CD4-positive, alpha-beta T cell (primary cell): ENCODE measurements around the gene PCYOX1L. TPM values are rescaled to one million over a fixed set of nuclear protein-coding genes. Genes with fewer than 3 reads are reported as not detected.

ENCODE experiments used
- ATAC-seq: fragments of 200-7000 bp; cut with Tn5 transposase; one replicate; pipeline ENCODE4 v1.10.0; 2022; ENCODE audit warnings: mild to moderate bottlenecking; ENCODE audit not compliant: poor library complexity
- CTCF ChIA-PET: fragments of 350-600 bp; sonication (Branson Sonifier 250); formaldehyde crosslinking; loops from one replicate; lab custom pipeline; 2021; ENCODE audit warnings: antibody characterized with exemption, inconsistent platforms; lab: Charles Lee
- POLR2A ChIA-PET: fragments of 350-600 bp; sonication (Branson Sonifier 250); formaldehyde crosslinking; loops from one replicate; lab custom pipeline; 2021; ENCODE audit warnings: antibody characterized with exemption, inconsistent platforms; lab: Charles Lee
- DNase-seq, 14 experiments: peaks; one replicate each; pipeline ENCODE4 v3.0.0-alpha.2; 2013 to 2020; ENCODE audit warnings: mixed read lengths in 2 of 14
- H3K27ac ChIP-seq, 2 donors: one replicate each; pipeline versions ENCODE4 v1.5.1 to v1.7.0; 2013; ENCODE audit warnings: low read length in 2 of 2, low read depth in 1 of 2, mild to moderate bottlenecking in 1 of 2
- H3K27me3 ChIP-seq, 2 experiments: 1 replicate in 1 of 2; 2 replicates in 1 of 2; pipeline versions ENCODE4 v1.6.1 to v1.7.0; 2013; ENCODE audit warnings: low read length in 2 of 2, control low read depth in 1 of 2, mild to moderate bottlenecking in 1 of 2, moderate library complexity in 1 of 2; ENCODE audit not compliant: insufficient read depth in 2 of 2, control insufficient read depth in 1 of 2
- H3K36me3 ChIP-seq: one replicate; pipeline ENCODE4 v1.6.1; 2013; ENCODE audit warnings: low read length, control low read depth; ENCODE audit not compliant: insufficient read depth
- H3K4me1 ChIP-seq: one replicate; pipeline ENCODE4 v1.6.1; 2013; ENCODE audit warnings: low read length, control low read depth; ENCODE audit not compliant: insufficient read depth
- H3K4me3 ChIP-seq: one replicate; pipeline ENCODE4 v1.5.1; 2013; ENCODE audit warnings: mild to moderate bottlenecking, low read length, moderate library complexity
- H3K9me3 ChIP-seq, 2 experiments: 1 replicate in 1 of 2; 2 replicates in 1 of 2; pipeline versions ENCODE4 v1.6.1 to v1.7.0; 2013; ENCODE audit warnings: low read length in 2 of 2, mild to moderate bottlenecking in 2 of 2, control low read depth in 1 of 2, moderate library complexity in 1 of 2; ENCODE audit not compliant: control insufficient read depth in 1 of 2, insufficient read depth in 1 of 2
- H3K27ac Mint-ChIP-seq: one replicate; pipeline ENCODE4 v1.8.0; 2020; ENCODE audit warnings: mixed read lengths
- H3K27me3 Mint-ChIP-seq: one replicate; pipeline ENCODE4 v1.8.0; 2021; ENCODE audit warnings: mixed read lengths
- H3K36me3 Mint-ChIP-seq: one replicate; pipeline ENCODE4 v1.8.0; 2021; ENCODE audit warnings: low read depth, mixed read lengths
- H3K4me1 Mint-ChIP-seq: one replicate; pipeline ENCODE4 v1.8.0; 2021; ENCODE audit warnings: low read depth, mixed read lengths
- H3K4me3 Mint-ChIP-seq: one replicate; pipeline ENCODE4 v1.8.0; 2020; ENCODE audit warnings: mild to moderate bottlenecking, mixed read lengths
- H3K9me3 Mint-ChIP-seq: one replicate; pipeline ENCODE4 v1.8.0; 2020; ENCODE audit warnings: mixed read lengths
- intact Hi-C, 2 experiments: fragments of 100-400 bp; cut with DNase I in 1 of 2; cut with micrococcal nuclease in 1 of 2; formaldehyde crosslinking; loops; one replicate each; pipeline versions ENCODE4 v1.15.1 to v1.9.0; 2023 to 2025; cut with DNase I, micrococcal nuclease
- total RNA-seq, 174 experiments: library from RNA in 2 of 174; stranded (reverse) in 2 of 174; gene quantifications; one replicate each; pipeline ENCODE4 v1.2.3 and lab custom pipeline; 2021 to 2026
- TF ChIP-seq, protein P1 (sequence below): fragments of 200-600 bp; IDR thresholded peaks from one replicate; pipeline ENCODE4 v1.8.0; 2022; ENCODE audit warnings: antibody characterized with exemption, mild to moderate bottlenecking

PCYOX1L gene
- total RNA-seq, 2 experiments from 2014 or later, result 22.9 to 24.8 TPM

DNA sequence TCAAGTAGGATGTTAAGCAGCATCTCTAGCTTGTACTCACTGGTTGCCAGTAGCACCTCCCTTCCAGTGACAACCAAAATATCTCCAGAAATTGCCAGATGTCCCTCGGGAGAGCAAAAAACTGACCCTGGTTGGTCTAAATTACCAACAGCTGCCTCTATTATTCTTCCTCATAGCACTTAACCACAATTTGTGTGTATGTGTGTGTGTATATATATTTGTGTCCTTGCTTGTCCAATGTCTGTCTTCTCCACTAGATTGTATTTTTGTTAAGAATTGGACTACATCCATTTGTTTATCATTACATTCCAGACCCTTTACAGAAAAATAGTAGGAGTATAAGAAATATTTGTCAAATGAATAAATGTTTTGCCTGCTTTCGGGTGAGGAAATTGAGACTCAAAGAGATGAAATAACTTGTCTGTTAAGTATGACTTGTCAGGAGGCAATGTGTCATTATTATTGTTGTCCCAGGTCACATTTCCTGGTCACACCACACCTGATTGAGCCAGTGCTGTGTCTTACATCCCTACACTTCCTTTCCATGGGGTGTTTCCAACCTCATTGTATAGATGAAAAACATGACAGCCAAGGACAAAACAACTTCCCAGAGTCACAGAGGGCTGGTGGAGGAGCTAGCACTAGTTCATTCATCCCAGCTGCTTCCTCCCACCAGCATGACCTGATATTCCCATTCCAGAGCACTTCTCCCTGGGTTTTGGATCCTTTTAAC lies 24.0 kb upstream of the PCYOX1L start:
- Histone ChIP-seq H3K27ac (no peak overlapping the region), H3K9me3 (no peaks in the 10 kb centered on the region), H3K27me3 (no peaks in the 10 kb centered on the region), H3K4me3 (no peak overlapping the region), H3K36me3 (no peaks in the 10 kb centered on the region), H3K4me1 (no peaks in the 10 kb centered on the region)
- ChIA-PET CTCF (interaction anchor here (1.4 kb wide), 1 partner anchor 11 kb away, joined by 5 read pairs; no protein-coding TSS in a partner anchor), POLR2A (interaction anchor here (0.6 to 2.3 kb wide), 2 partner anchors 11 to 20 kb away, joined by 3 to 11 read pairs; partner anchors contain the start of gene GRPEL2)
- ATAC-seq (no peak), DNase-seq (no peak)
- Mint-ChIP-seq H3K36me3 (no peaks in the 10 kb centered on the region), H3K9me3 (no peaks in the 10 kb centered on the region), H3K4me1 (no peaks in the 10 kb centered on the region), H3K27me3 (no peaks in the 10 kb centered on the region), H3K4me3 (no peak overlapping the region), H3K27ac (no peak overlapping the region)
- intact Hi-C loops, result no loop called here
- TF ChIP-seq, protein P1, sequence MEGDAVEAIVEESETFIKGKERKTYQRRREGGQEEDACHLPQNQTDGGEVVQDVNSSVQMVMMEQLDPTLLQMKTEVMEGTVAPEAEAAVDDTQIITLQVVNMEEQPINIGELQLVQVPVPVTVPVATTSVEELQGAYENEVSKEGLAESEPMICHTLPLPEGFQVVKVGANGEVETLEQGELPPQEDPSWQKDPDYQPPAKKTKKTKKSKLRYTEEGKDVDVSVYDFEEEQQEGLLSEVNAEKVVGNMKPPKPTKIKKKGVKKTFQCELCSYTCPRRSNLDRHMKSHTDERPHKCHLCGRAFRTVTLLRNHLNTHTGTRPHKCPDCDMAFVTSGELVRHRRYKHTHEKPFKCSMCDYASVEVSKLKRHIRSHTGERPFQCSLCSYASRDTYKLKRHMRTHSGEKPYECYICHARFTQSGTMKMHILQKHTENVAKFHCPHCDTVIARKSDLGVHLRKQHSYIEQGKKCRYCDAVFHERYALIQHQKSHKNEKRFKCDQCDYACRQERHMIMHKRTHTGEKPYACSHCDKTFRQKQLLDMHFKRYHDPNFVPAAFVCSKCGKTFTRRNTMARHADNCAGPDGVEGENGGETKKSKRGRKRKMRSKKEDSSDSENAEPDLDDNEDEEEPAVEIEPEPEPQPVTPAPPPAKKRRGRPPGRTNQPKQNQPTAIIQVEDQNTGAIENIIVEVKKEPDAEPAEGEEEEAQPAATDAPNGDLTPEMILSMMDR, result no peak

DNA sequence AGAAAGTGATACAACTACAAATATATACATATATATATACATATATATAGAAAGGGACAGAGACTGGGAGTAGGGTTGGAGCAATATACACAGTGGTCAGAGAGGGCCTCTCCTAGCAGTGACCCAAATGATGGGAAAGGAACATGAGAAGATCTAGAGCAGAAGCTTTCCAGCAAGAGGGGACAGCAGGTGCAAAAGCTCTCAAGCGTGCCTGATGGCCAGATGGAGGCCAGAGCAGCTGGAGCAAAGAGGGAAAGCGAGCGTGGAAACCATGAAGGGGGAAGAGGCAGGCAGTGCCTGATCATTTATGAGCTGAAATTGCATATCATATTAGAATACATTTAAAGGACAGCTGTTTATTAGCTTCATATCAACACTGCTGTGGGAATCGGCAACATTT lies 20.1 kb upstream of the PCYOX1L start:
- Histone ChIP-seq H3K9me3 (no peaks in the 10 kb centered on the region), H3K4me3 (no peak overlapping the region), H3K36me3 (no peaks in the 10 kb centered on the region), H3K27me3 (no peaks in the 10 kb centered on the region), H3K4me1 (no peaks in the 10 kb centered on the region), H3K27ac (no peak overlapping the region)
- Mint-ChIP-seq H3K4me3 (no peak overlapping the region), H3K4me1 (no peaks in the 10 kb centered on the region), H3K27me3 (no peaks in the 10 kb centered on the region), H3K9me3 (no peaks in the 10 kb centered on the region), H3K36me3 (no peaks in the 10 kb centered on the region), H3K27ac (no peak overlapping the region)
- TF ChIP-seq, protein P1, result no peak
- POLR2A ChIA-PET, result no interaction called here
- intact Hi-C loops, result no loop called here
- ATAC-seq (no peak), DNase-seq (no peak)
- CTCF ChIA-PET, result no interaction called here

- TF ChIP-seq, protein P1, result no peak
- H3K27ac ChIP-seq, result no peak overlapping the region
- no peak overlapping the region for H3K4me3 ChIP-seq
- no peaks in the 10 kb centered on the region for H3K36me3 ChIP-seq
- intact Hi-C loops, result no loop called here
- H3K36me3 Mint-ChIP-seq, result no peaks in the 10 kb centered on the region
- no peak overlapping the region for H3K27ac Mint-ChIP-seq
- no peaks in the 10 kb centered on the region for H3K9me3 Mint-ChIP-seq
- ChIA-PET POLR2A (no interaction called here), CTCF (interaction anchor here (0.6 kb wide), 1 partner anchor 437 kb away, joined by 3 read pairs; no protein-coding TSS in a partner anchor)
- H3K27me3 ChIP-seq, result no peaks in the 10 kb centered on the region
- H3K27me3 Mint-ChIP-seq, result no peaks in the 10 kb centered on the region
- H3K4me1 ChIP-seq, result no peaks in the 10 kb centered on the region
- no peak for DNase-seq
- no peaks in the 10 kb centered on the region for H3K4me1 Mint-ChIP-seq
- ATAC-seq, result no peak
- no peaks in the 10 kb centered on the region for H3K9me3 ChIP-seq
- H3K4me3 Mint-ChIP-seq, result no peak overlapping the region
Observed at GRCh38 chr5:149338364-149338763, 19.5 kb upstream of the PCYOX1L start.
